HK-2 (cell line): Measurements from ENCODE around the gene P2RX6.
"Not testable (repeated sequence)": the region's sequence is repeated elsewhere in the genome, so short reads cannot be mapped to it uniquely, and the experiment has no call there.

Experiments
- DNase-seq: peaks from one replicate; pipeline ENCODE4 v3.0.0-alpha.2; 2018; ENCODE audit not compliant: unreplicated experiment

P2RX6 gene

GRCh38 chr22:21014726-21015465, at the start of gene P2RX6:
P2RX6 (plus strand) TSS chr22:21015165; CDS start chr22:21015175, 10 bp downstream.
- DNase-seq, result peak; percentile 50

- DNase-seq, result no peak
Measured at GRCh38 chr22:20965888-20966855, 48.8 kb upstream of the P2RX6 start.

GRCh38 chr22:20966883-20967696, 47.9 kb upstream of the P2RX6 start, which contains the start of gene AIFM3:
AIFM3 (plus strand) TSS chr22:20967255; CDS start chr22:20967945, 690 bp downstream.
- DNase-seq, result no peak

- DNase-seq, result no peak
Measured at GRCh38 chr22:20967697-20968211, 47.2 kb upstream of the P2RX6 start.

- DNase-seq, result no peak
Measured at GRCh38 chr22:20968281-20968977, 46.5 kb upstream of the P2RX6 start.

GRCh38 chr22:20970939-20971657, 43.9 kb upstream of the P2RX6 start:
- DNase-seq, result no peak

GRCh38 chr22:20972014-20972694, 42.8 kb upstream of the P2RX6 start:
- DNase-seq, result not testable (repeated sequence)

GRCh38 chr22:20972933-20973577, 41.9 kb upstream of the P2RX6 start:
- DNase-seq, result no peak

- no peak for DNase-seq
Measured at GRCh38 chr22:20973634-20974286, 41.2 kb upstream of the P2RX6 start.

GRCh38 chr22:20974336-20974955, 40.5 kb upstream of the P2RX6 start:
- DNase-seq, result no peak

GRCh38 chr22:20975541-20976290, 39.2 kb upstream of the P2RX6 start:
- no peak for DNase-seq

- no peak for DNase-seq
Measured at GRCh38 chr22:20976291-20976877, 38.6 kb upstream of the P2RX6 start.

- DNase-seq, result no peak
Measured at GRCh38 chr22:20977019-20977418, 37.9 kb upstream of the P2RX6 start.

- DNase-seq, result no peak
Measured at GRCh38 chr22:20977516-20978170, 37.3 kb upstream of the P2RX6 start.

GRCh38 chr22:20978419-20978818, 36.5 kb upstream of the P2RX6 start:
- DNase-seq, result no peak

GRCh38 chr22:20979243-20979809, 35.6 kb upstream of the P2RX6 start:
- no peak for DNase-seq
